ENCODE data around the gene RD3L.
"Not testable (repeated sequence)": the region's sequence is repeated elsewhere in the genome, so short reads cannot be mapped to it uniquely, and the experiment has no call there.

Gene RD3L

GRCh38 chr14:103927566-103927965 lies 14.8 kb downstream of the RD3L start:
- DNase-seq: no peak

DNA sequence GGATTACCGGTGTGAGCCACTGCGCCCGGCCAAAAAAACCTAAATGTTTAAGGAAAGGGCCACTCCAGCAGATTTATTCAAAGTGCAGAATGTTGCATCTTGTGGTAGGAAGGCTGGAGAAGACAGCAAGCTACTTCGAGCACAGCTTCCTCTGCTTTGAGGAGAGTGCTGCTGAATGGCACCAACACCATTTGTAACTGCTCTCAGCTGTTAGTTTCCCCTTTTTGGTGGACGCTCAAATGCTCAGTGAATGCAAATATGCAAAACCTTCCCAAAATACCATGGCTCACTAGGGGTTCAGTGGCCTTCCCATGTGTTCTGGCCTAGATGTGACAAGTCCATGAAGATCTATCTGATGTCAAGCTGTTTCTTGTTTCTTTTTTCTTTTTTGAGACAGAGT lies 17.0 kb downstream of the RD3L start:
- no peak for DNase-seq

DNA sequence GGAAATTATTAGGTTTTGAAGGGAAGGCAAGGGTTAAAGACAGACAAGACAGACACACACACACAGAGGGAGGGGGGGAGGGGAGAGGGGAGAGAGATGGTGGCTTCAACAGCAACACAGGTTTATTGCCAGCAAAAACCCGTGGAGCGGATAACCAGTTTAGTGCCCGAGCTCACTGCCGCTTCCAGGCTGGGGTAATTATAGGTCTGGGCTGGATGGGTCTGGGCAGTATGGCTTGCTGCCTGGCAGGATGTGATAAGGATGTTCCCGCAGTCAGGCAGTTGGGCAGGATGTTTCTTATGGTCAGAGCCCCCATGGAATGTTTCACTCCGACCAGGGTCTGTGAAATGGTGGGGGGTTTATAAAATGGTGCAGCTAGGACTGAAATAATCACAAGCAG lies 18.5 kb downstream of the RD3L start:
- DNase-seq: no peak

DNA sequence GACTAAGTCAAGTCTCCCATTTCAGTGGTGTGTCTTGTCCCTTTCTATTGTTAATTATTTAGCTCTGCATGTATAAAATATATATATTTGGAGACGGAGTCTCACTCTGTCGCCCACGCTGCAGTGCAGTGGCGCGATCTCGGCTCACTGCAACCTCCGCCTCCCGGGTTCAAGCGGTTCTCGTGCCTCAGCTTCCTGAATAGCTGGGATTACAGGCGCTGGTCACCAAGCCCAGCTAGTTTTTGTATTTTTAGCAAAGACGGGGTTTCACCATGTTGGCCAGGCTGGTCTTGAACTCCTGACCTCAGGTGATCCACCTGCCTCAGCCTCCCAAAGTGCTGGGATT lies 20.5 kb downstream of the RD3L start:
- DNase-seq: not testable (repeated sequence)

- peak; percentile 93 to 95 for DNase-seq
These were observed 21.1 kb downstream of the RD3L start for GRCh38 chr14:103920981-103921854.

DNA sequence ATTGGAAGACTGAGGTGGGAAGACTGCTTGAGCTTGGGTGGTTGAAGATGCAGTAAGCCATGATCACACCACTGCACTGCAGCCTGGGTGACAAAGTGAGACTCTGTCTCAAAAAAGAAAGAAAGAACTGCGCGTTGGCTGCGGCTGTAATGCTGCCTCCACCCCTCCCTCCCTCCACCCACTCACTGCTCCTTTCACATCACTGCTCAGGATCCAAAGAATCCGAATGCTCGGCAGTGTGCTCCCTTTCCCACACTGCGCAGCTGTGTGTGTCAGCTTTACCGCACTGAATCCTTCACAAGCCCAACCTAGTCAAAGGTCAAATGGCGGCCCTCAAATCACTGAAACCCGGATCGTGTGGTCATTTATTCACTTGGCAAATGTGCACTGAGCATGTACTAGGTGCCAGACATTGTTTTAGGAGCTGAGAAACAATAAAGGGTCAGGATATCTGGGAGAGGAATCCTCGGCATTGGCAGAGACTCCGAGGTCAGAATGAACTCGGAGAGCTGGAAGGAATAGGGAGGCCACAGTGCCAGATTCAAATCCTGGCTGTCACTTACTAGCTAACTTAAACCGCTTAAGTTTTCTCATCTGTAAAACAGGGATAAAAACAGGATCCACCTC lies 25.6 kb downstream of the RD3L start:
- DNase-seq: no peak

DNA sequence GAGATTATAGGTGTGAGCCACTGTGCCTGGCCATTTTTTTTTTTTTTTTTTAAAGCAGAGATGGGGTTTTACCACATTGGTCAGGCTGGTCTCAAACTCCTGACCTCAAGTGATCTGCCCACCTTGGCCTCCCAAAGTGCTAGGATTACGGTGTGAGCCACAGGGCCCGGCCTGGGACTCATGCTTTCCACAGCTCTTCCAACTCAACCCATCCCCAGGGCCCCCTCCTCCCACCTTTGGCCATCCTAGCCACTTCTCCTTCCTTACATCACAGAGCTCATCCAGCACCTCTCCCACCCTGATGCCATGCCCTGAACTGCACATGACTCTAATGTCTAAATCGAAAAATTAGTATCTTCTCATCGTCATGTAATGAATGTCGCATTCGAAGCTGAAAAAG lies 26.7 kb downstream of the RD3L start:
- no peak for DNase-seq

DNA sequence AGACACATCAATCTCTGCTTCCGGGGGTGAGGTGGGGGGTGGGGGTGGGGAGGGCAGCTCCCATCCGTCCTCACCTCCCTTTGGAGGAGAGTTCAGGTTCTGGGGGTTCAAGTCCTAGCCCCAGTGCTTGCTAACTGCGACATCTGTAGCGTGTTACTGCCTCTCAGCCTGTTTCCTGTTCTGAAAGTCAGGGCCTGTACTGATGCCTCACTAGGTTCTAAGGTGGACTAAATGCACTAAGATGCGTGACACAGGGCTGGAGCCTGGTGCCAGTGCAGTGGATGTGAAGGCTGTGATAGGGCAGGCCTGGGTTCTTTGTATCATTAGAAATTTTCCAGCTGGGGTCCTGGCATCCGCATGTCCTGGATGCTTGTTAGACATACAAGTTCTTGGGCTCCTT lies 31.3 kb downstream of the RD3L start:
- no peak for DNase-seq

DNA sequence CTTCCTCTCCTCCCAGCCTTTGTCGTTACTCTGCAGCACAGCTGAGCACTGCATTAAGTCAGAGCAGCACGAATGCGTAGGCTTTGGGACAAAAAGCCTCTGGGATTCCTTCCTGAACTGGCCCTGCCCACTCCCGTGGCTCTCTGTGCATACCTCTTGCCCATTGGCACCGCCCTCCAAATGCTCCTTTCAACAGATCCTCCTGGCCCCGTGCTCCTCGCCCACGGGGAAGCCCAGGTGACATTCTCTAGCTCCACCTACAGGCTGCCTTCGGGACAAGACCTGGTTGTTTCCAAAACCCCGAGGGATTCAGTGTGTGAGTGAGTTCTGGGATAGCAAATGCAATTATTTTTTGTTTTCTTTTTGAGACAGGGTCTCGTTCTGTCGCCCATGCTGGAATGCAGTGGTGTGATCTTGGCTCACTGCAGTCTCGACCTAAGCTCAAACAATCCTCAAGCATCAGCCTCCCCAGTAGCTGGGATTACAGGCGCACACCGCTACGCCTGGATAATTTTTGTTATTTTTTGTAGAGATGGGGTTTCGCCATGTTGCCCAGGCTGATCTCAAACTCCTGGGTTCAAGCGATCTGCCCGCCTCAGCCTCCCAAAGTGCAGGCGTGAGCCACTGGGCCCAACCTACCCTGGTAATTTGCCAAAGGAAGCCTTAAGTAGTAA lies 31.9 kb downstream of the RD3L start:
- DNase-seq: peak; percentile 63 to 78

DNA sequence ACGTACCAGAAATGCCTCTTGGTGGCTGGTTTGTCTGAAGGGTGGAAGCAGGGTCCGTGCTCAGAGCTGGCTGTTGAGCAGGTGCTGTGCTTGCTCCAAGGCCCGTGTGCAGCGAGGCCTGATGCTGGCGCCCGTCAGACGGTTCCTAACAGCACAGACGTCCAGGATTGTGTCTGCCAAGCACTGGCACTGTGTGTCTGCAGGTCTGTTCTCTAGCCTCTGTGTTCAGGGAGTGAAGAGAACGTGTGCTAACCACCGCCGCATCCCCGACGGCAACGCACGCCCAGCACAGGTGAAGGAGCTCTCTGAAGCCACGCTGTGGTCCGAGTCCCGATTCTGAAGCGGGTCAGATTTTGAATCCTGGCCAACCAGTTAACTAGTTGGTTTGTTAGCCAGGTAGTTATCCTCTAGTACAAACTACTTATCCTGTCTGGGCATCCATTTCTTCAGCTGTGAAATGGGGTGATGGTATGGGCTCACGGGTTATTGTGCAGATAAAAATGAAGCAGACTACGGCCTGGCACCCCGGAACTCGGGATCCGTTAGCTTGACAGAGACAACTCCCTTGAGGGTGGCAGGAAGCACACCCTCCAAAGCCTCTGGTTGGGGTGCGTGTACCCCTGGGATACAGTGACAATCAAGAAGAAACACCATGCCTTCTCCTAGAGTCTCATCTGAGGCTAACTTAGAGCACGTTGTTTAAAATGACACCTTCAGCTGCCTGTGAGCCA lies 32.6 kb downstream of the RD3L start:
- no peak for DNase-seq

- DNase-seq: peak; percentile 18 to 41
These were observed 33.7 kb downstream of the RD3L start for GRCh38 chr14:103908580-103908979.

DNA sequence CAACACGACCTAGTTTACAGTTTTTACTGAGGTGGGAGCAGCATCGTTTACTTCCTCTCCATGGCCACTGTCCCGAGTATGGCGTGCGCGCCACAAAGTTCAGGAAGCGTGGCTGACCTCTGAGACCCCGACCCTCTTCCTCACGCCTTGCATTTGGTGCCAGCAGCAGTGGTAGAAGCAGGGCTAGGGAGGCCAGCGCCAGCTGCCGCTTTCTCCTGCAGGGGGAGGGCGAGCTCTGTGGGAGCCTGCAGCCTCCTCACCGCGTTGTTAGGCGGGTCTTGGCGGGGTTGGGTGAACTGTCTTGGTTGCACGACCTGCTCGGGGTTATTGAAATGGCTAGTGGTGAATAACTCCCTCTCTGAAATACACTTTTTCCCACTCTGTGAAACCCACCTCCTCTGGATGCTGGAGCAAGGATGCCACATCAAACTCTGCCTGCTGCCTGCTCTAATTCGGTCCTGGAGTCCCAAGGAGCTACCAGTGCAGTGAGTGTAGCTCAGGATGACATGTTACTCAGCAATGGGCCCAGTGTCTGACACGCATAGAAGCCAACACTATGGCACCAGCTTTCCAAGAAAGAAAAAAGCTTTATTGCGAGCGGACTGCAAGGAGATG lies 36.4 kb downstream of the RD3L start:
- DNase-seq: peak in 1 of 2 donors; percentile 7

DNA sequence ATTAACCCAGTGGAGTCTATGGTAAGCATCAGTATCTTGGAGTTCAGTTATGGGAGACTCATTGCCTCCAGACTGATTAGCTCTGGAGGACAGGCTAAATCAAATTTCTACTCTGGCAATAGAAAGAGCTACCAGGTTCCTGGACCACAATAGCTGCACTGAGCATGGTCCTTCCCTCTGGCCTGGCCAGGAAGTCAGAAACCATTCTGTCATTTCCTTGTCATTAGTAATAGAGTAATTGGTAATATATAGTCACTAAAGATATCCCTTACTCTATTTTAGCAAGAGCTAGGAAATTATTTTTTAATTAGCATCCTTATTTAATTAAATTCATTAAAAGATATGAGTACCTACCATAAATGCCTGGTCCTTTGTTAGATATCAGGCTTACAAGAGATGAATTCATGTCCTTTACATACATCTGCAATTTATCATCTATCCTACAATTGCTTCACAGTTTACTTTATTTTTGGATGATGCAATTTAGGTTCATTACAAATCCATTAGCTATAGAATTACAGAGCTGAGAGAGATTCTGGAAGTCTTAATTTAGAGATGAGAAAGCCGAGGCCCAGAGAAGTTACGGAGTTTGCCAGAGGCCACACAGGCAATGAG lies 37.7 kb downstream of the RD3L start:
- no peak for DNase-seq

- no peak for DNase-seq
These were observed 42.5 kb downstream of the RD3L start for GRCh38 chr14:103899833-103900232.

- no peak for DNase-seq
These were observed 43.0 kb downstream of the RD3L start for GRCh38 chr14:103899316-103899715.

DNA sequence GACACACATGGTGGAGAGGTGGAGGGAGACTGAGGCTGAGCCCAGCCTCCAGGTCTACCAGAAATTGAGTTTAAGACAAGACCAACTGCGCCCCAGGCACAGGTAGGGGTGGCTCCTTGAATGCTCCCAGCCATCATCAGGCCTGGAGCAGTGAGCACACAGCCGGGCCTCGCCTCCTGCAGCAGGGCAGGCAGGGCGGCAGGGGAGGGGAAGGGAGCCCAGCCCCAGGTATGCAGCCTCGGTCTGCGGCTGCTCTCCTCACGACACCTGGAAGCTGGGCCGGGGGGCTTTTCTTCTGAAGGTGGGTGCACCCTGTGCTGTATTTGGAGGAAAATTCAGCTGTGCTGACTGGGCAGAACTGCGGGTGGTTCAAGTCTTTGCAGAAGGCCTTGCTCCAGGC lies 43.6 kb downstream of the RD3L start:
- DNase-seq: no peak

DNA sequence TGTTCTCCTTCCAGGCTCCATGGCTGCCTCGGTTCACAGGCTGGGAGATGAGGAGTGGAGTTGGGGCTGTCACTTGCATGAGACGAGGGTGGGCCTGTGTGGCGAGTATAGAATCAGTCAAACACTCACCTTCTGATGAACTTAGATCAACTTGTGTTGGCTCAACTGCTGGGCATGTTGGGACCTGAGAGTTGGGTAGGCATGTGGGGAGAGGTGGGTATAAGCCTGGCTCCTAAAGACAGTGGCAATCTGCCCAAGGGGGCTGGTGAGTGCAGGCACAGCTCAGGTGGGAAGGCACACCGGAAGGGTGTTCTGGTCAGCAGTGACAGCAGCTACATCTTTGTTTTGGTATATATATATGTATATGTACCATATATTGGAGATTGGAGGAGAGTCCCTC lies 44.1 kb downstream of the RD3L start:
- no peak for DNase-seq

DNA sequence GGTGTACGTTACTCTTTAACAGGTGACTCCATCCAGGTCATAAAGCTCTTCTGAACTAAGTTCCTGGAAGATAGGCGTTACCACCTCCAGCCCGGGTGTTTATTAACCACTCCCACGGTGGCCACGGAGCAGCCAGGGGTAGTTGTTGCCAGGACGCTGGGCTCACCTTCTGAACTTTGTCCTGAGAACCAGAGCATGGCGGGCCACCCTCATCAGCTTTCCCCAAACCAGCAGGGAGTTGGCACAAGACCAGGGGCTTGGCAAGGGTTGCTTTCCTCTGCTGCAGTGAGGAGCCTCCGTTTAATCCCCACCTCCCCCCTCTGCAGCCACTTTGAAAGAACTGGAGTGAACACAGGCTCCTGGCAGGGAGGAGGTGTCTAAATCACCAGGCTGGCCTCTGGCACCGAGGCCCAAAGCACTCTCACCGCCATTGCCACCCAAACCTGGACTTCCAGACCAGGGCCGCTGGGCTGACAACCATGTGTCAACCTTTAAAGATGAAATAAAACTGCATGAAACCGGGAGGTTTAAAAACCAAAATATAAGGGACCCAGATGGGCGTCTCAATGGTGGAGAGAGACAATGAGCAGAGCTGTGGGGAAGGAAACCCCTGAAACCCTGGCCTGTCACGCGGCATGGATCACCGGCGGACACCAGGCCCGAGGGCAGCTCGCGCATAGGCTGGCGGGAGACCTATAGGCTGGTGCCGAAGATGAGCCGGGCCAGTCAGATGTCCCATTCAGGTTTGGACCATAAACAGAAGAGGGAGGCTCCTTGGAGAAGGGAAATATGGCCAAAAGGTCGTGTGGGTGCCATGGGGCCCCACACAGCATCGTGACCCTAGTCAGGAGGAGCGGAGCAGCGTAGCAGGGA lies 45.0 kb downstream of the RD3L start:
- DNase-seq: no peak

DNA sequence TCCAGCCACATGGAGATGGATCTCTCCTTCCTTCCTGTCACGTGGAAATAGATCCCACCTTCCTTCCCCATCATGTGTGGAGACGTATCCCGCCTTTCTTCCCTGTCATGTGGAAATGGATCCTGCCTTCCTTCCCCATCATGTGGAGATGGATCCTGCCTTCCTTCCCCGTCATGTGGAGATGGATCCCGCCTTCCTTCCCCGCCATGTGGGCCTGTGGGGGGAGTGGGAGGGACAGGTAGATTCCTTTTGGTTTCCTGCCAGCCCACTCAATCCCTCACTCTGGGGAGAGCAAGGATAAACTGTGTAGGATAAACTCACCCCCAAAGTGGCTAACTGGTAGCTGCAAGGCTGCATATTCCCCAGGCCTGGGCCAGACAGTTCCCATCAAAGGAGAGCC lies 45.8 kb downstream of the RD3L start:
- DNase-seq: no peak

DNA sequence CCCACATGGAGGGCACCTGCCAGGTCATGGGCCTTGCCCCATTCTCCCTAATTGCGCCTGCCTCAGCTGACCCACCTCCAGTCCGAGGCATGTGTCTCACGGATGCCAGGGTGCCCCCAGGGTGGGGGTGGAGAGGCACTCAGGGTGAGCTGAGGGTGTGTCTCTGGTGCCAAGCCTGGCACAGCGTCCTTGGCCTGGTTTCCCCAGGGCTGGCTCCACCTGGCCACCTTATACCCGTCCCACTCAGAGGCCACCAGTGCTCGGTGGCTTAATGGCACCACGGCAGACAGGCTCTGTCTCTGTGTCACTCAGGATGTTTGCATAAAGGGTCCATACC lies 47.6 kb downstream of the RD3L start:
- DNase-seq: no peak

DNA sequence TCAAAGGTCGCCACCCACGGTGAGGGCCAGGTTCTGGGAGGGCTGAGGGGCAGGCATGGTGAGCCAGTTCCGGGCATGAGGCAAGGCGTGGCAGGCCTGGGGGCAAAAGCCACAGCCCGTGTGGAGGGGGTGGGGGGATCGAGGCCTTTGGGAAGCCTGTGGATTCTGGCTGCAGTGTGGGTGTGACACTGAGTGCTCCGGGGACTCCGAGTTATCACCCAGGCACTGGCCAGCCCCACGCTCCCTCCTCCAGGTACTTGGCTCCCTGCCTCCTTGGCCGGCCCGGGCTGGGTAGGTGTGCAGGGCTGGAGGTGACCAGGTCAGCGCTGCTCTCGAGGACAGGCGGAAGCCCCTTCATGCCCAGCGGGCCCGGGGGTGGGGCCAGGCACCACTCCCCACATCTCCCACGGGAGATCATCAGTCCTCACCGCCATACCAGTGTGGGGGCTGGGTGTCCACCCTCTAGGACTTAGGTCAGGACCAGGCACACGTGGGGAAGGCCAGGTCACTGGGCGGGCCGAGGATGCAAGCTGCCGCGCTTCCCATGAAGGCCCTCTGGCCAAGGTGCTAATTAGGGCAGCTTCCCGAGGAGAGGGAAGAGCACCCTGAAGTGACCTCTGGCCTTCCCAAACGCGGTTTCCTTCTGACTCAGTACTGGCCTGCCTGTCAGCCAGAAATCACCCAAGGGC lies 48.2 kb downstream of the RD3L start:
- DNase-seq: no peak
